ENCODE measurements around the gene UPF3A. TPM values are rescaled to one million over a fixed set of nuclear protein-coding genes. Genes with fewer than 3 reads are reported as not detected.

The UPF3A gene
- total RNA-seq, 1 donor from 2014 or later, result 14.1 TPM

DNA sequence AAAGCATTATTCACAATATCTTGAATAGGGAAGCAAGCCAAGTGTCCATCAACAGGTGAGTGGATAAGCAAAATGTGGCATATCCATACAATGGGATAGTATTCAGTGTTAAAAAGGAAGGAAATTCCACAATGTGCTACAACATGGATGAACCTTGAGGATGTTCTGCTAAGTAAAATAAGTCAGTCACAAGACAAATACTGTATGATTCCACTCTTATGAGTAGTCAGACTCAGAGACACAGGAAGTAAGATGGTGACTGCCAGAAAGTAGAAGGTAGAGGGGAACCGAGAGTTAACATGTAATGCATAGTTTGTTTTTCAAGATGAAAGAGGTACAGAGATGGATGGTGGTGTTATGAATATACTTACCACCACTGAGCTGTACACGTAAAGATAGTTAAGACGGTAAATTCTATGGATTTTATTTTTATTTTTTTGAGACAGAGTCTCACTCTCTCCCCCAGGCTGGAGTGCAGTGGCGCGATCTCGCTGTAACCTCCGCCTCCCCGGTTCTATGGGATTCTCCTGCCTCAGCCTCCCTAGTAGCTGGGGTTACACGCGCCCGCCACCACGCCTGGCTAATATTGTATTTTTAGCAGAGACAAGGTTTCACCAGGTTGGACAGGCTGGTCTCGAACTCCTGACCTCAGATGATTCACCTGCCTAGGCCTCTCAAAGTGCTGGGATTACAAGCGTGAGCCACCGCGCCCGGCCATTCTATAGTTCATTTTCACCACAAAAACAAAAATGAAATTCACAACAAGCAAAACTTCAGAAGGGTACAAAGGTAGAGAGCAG lies 31.9 kb downstream of the UPF3A start:
- peak overlapping the region; percentile 77 to 93 (median 81) for H3K4me3 ChIP-seq (ENCODE audit: low read length in 3 of 3)
- no peaks in the 10 kb centered on the region for H3K9me3 ChIP-seq (ENCODE audit: control insufficient read depth in 3 of 3, low read length in 3 of 3)
- no peaks in the 10 kb centered on the region for H3K27me3 ChIP-seq (ENCODE audit: control insufficient read depth in 3 of 3, insufficient read depth in 3 of 3, low read length in 3 of 3)
- peak overlapping the region; percentile 89 for H3K27ac ChIP-seq (ENCODE audit: low read depth, low read length)
- peaks cover 12 to 26% (median 18%) of the 10 kb centered on the region in 3 donors for H3K4me1 ChIP-seq (ENCODE audit: control insufficient read depth in 3 of 3, insufficient read depth in 3 of 3, low read length in 3 of 3)
- H3K36me3 ChIP-seq (ENCODE audit: control insufficient read depth in 3 of 3, insufficient read depth in 3 of 3, low read length in 3 of 3), result no peaks in the 10 kb centered on the region
- peak overlapping the region; percentile 86 to 93 (median 86) for H3K9ac ChIP-seq (ENCODE audit: low read depth in 1 of 3, low read length in 3 of 3)

GRCh38 chr13:114314074-114314912 lies 32.9 kb downstream of the UPF3A start, which contains the start of gene CHAMP1:
Gene CHAMP1, plus strand, starts transcription at chr13:114314503. Its CDS starts 9,340 bp downstream, at chr13:114323843.
- H3K9me3 ChIP-seq (ENCODE audit: control insufficient read depth in 3 of 3, low read length in 3 of 3), result no peaks in the 10 kb centered on the region
- H3K36me3 ChIP-seq (ENCODE audit: control insufficient read depth in 3 of 3, insufficient read depth in 3 of 3, low read length in 3 of 3), result no peaks in the 10 kb centered on the region
- H3K27ac ChIP-seq (ENCODE audit: low read depth, low read length), result peak within 1 kb of the TSS; percentile 89
- H3K9ac ChIP-seq (ENCODE audit: low read depth in 1 of 3, low read length in 3 of 3), result peak within 1 kb of the TSS; percentile 86 to 93 (median 86)
- no peaks in the 10 kb centered on the region for H3K27me3 ChIP-seq (ENCODE audit: control insufficient read depth in 3 of 3, insufficient read depth in 3 of 3, low read length in 3 of 3)
- H3K4me1 ChIP-seq (ENCODE audit: control insufficient read depth in 3 of 3, insufficient read depth in 3 of 3, low read length in 3 of 3), result peaks cover 17 to 31% (median 18%) of the 10 kb centered on the region in 3 donors
- peak within 1 kb of the TSS; percentile 77 to 93 (median 81) for H3K4me3 ChIP-seq (ENCODE audit: low read length in 3 of 3)

DNA sequence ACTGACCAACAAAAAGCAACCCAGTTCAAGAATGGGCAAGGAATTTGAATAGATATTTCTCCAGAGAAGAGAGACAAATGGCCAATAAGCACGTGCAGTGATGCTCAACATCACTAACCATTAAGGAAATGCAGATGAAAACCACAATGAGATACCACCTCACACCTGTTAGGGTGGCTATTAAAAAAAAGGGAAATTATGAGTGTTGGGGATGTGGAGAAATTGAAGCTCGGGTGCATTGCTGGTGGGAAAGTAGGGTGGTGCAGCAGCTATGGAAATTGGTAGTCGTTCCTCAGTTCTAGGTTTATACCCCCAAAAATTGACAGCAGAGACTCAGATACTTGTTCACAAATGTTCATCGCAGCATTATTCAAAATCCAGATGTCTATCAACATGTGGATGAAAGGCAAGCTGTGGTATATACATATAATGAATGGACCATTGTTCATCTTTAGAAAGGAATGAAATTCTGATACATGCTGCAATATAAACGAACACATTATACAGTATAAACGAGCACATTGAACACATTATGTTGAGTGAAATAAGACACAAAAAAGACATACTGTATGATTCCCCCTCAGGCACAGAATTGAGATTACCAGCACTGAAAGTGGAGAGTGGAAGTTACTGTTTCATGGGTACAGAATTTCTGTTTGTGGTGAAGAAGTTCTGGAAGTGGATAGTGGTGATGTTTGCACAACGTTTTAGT lies 33.8 kb downstream of the UPF3A start:
- H3K9me3 ChIP-seq (ENCODE audit: control insufficient read depth in 3 of 3, low read length in 3 of 3), result no peaks in the 10 kb centered on the region
- H3K36me3 ChIP-seq (ENCODE audit: control insufficient read depth in 3 of 3, insufficient read depth in 3 of 3, low read length in 3 of 3), result no peaks in the 10 kb centered on the region
- peaks cover 20 to 32% (median 22%) of the 10 kb centered on the region in 3 donors for H3K4me1 ChIP-seq (ENCODE audit: control insufficient read depth in 3 of 3, insufficient read depth in 3 of 3, low read length in 3 of 3)
- H3K9ac ChIP-seq (ENCODE audit: low read depth in 1 of 3, low read length in 3 of 3), result peak overlapping the region; percentile 48 to 93 (median 86)
- no peaks in the 10 kb centered on the region for H3K27me3 ChIP-seq (ENCODE audit: control insufficient read depth in 3 of 3, insufficient read depth in 3 of 3, low read length in 3 of 3)
- H3K4me3 ChIP-seq (ENCODE audit: low read length in 3 of 3), result peak overlapping the region; percentile 77 to 93 (median 81)
- H3K27ac ChIP-seq (ENCODE audit: low read depth, low read length), result peak overlapping the region; percentile 89

DNA sequence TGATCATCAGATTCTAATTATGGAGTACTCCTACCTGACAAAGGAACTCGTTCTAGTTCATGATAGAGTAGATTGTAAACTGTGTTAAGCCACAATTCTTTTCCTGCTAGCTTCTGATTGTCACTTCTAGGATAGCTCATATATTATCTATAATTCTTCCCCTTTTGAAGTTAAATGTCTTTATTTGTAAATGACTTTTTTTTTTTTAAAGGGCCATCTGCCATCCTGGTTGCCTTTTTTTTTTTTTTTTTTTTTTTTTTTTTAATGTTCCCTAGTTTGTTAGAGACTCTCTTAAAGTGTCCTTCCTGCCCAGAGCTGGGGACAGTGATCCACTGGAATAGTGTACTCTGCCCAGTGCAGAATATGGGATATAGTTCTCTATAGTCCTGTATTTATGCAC lies 37.2 kb downstream of the UPF3A start:
- Histone ChIP-seq H3K9ac (ENCODE audit: low read depth in 1 of 3, low read length in 3 of 3) (no peak overlapping the region), H3K4me3 (ENCODE audit: low read length in 3 of 3) (no peak overlapping the region), H3K36me3 (ENCODE audit: control insufficient read depth in 3 of 3, insufficient read depth in 3 of 3, low read length in 3 of 3) (peaks cover 9 to 17% (median 14%) of the 10 kb centered on the region in 3 donors), H3K27me3 (ENCODE audit: control insufficient read depth in 3 of 3, insufficient read depth in 3 of 3, low read length in 3 of 3) (no peaks in the 10 kb centered on the region), H3K27ac (ENCODE audit: low read depth, low read length) (no peak overlapping the region), H3K9me3 (ENCODE audit: control insufficient read depth in 3 of 3, low read length in 3 of 3) (no peaks in the 10 kb centered on the region), H3K4me1 (ENCODE audit: control insufficient read depth in 3 of 3, insufficient read depth in 3 of 3, low read length in 3 of 3) (peaks cover 21 to 27% (median 22%) of the 10 kb centered on the region in 3 donors)

- Histone ChIP-seq H3K9ac (ENCODE audit: low read depth in 1 of 3, low read length in 3 of 3) (no peak overlapping the region), H3K36me3 (ENCODE audit: control insufficient read depth in 3 of 3, insufficient read depth in 3 of 3, low read length in 3 of 3) (peaks cover 17 to 26% (median 22%) of the 10 kb centered on the region in 3 donors), H3K27me3 (ENCODE audit: control insufficient read depth in 3 of 3, insufficient read depth in 3 of 3, low read length in 3 of 3) (no peaks in the 10 kb centered on the region), H3K27ac (ENCODE audit: low read depth, low read length) (no peak overlapping the region), H3K4me1 (ENCODE audit: control insufficient read depth in 3 of 3, insufficient read depth in 3 of 3, low read length in 3 of 3) (peaks cover 21 to 26% (median 22%) of the 10 kb centered on the region in 3 donors), H3K4me3 (ENCODE audit: low read length in 3 of 3) (no peak overlapping the region), H3K9me3 (ENCODE audit: control insufficient read depth in 3 of 3, low read length in 3 of 3) (no peaks in the 10 kb centered on the region)
Observed at GRCh38 chr13:114319441-114319913, 38.1 kb downstream of the UPF3A start.

GRCh38 chr13:114320065-114320464 lies 38.7 kb downstream of the UPF3A start:
- H3K27ac ChIP-seq (ENCODE audit: low read depth, low read length), result no peak overlapping the region
- H3K4me3 ChIP-seq (ENCODE audit: low read length in 3 of 3), result no peak overlapping the region
- H3K36me3 ChIP-seq (ENCODE audit: control insufficient read depth in 3 of 3, insufficient read depth in 3 of 3, low read length in 3 of 3), result peaks cover 22 to 31% (median 28%) of the 10 kb centered on the region in 3 donors
- peaks cover 19 to 23% (median 19%) of the 10 kb centered on the region in 3 donors for H3K4me1 ChIP-seq (ENCODE audit: control insufficient read depth in 3 of 3, insufficient read depth in 3 of 3, low read length in 3 of 3)
- H3K9ac ChIP-seq (ENCODE audit: low read depth in 1 of 3, low read length in 3 of 3), result no peak overlapping the region
- H3K9me3 ChIP-seq (ENCODE audit: control insufficient read depth in 3 of 3, low read length in 3 of 3), result no peaks in the 10 kb centered on the region
- no peaks in the 10 kb centered on the region for H3K27me3 ChIP-seq (ENCODE audit: control insufficient read depth in 3 of 3, insufficient read depth in 3 of 3, low read length in 3 of 3)

DNA sequence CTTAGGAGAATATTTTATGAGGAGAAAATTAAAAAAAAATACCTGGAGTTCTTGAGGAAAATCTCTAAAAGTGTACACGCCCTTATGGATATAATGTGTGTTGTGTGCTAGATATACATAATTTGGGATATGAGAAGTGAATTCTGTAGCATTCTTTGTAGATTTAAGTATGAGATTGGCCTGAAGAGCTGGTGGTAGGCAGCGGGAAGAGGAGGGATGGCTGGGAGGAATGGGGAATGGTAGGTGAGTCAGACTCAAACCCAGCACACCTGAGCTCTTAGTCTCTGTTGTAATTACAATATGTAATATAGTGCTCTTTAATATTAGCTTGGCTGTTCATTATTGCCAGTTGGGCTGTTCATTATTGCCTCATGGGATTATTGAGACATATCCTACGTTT lies 39.9 kb downstream of the UPF3A start:
- peaks cover 12 to 19% (median 13%) of the 10 kb centered on the region in 3 donors for H3K4me1 ChIP-seq (ENCODE audit: control insufficient read depth in 3 of 3, insufficient read depth in 3 of 3, low read length in 3 of 3)
- no peak overlapping the region for H3K27ac ChIP-seq (ENCODE audit: low read depth, low read length)
- H3K9ac ChIP-seq (ENCODE audit: low read depth in 1 of 3, low read length in 3 of 3), result no peak overlapping the region
- H3K36me3 ChIP-seq (ENCODE audit: control insufficient read depth in 3 of 3, insufficient read depth in 3 of 3, low read length in 3 of 3), result peaks cover 25 to 42% (median 36%) of the 10 kb centered on the region in 3 donors
- H3K9me3 ChIP-seq (ENCODE audit: control insufficient read depth in 3 of 3, low read length in 3 of 3), result no peaks in the 10 kb centered on the region
- H3K4me3 ChIP-seq (ENCODE audit: low read length in 3 of 3), result no peak overlapping the region
- H3K27me3 ChIP-seq (ENCODE audit: control insufficient read depth in 3 of 3, insufficient read depth in 3 of 3, low read length in 3 of 3), result no peaks in the 10 kb centered on the region

DNA sequence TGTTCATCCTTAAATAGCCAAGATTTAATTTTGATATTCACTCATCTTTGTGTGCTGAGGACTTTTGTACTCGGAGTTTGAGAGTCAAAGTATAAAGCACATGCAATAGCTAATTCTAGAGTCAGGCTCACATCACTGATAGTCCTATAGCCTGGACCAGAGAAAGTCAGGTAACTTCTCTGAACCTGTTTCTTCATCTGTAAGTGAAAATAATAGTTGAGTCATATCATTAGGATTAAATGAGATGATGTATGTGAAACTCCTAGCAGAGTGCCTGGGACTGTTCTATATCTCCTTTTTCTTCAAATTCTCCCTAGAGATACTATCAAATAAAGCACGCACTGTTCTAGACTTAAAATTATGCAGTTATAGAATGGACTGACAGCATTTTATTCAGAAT lies 41.9 kb downstream of the UPF3A start:
- Histone ChIP-seq H3K9me3 (ENCODE audit: control insufficient read depth in 3 of 3, low read length in 3 of 3) (no peaks in the 10 kb centered on the region), H3K4me1 (ENCODE audit: control insufficient read depth in 3 of 3, insufficient read depth in 3 of 3, low read length in 3 of 3) (peaks cover 9 to 16% (median 13%) of the 10 kb centered on the region in 3 donors), H3K27ac (ENCODE audit: low read depth, low read length) (no peak overlapping the region), H3K27me3 (ENCODE audit: control insufficient read depth in 3 of 3, insufficient read depth in 3 of 3, low read length in 3 of 3) (no peaks in the 10 kb centered on the region), H3K36me3 (ENCODE audit: control insufficient read depth in 3 of 3, insufficient read depth in 3 of 3, low read length in 3 of 3) (peaks cover 29 to 48% (median 41%) of the 10 kb centered on the region in 3 donors), H3K4me3 (ENCODE audit: low read length in 3 of 3) (no peak overlapping the region), H3K9ac (ENCODE audit: low read depth in 1 of 3, low read length in 3 of 3) (no peak overlapping the region)

- Histone ChIP-seq H3K9ac (ENCODE audit: low read depth in 1 of 3, low read length in 3 of 3) (no peak overlapping the region), H3K9me3 (ENCODE audit: control insufficient read depth in 3 of 3, low read length in 3 of 3) (no peaks in the 10 kb centered on the region), H3K36me3 (ENCODE audit: control insufficient read depth in 3 of 3, insufficient read depth in 3 of 3, low read length in 3 of 3) (peaks cover 29 to 48% (median 44%) of the 10 kb centered on the region in 3 donors), H3K27ac (ENCODE audit: low read depth, low read length) (no peak overlapping the region), H3K4me3 (ENCODE audit: low read length in 3 of 3) (no peak overlapping the region), H3K4me1 (ENCODE audit: control insufficient read depth in 3 of 3, insufficient read depth in 3 of 3, low read length in 3 of 3) (peaks cover 8 to 9% (median 8%) of the 10 kb centered on the region in 3 donors), H3K27me3 (ENCODE audit: control insufficient read depth in 3 of 3, insufficient read depth in 3 of 3, low read length in 3 of 3) (no peaks in the 10 kb centered on the region)
Observed at GRCh38 chr13:114324334-114324733, 42.9 kb downstream of the UPF3A start.
